AG08395 (cell line): ENCODE measurements around the gene ZBTB8OS.
"Not testable (repeated sequence)": the region's sequence is repeated elsewhere in the genome, so short reads cannot be mapped to it uniquely, and the experiment has no call there.

ENCODE experiments used
- DNase-seq: peaks from one replicate; pipeline ENCODE4 v3.0.0; 2012; ENCODE audit warnings: mixed read lengths, low spot score

The ZBTB8OS gene

GRCh38 chr1:32650752-32651460 is 556 bp upstream of the ZBTB8OS start, which contains the start of gene RBBP4:
Gene RBBP4 (plus strand): TSS chr1:32651208. CDS start chr1:32651307, 99 bp downstream.
- DNase-seq = peak; percentile 99

DNA sequence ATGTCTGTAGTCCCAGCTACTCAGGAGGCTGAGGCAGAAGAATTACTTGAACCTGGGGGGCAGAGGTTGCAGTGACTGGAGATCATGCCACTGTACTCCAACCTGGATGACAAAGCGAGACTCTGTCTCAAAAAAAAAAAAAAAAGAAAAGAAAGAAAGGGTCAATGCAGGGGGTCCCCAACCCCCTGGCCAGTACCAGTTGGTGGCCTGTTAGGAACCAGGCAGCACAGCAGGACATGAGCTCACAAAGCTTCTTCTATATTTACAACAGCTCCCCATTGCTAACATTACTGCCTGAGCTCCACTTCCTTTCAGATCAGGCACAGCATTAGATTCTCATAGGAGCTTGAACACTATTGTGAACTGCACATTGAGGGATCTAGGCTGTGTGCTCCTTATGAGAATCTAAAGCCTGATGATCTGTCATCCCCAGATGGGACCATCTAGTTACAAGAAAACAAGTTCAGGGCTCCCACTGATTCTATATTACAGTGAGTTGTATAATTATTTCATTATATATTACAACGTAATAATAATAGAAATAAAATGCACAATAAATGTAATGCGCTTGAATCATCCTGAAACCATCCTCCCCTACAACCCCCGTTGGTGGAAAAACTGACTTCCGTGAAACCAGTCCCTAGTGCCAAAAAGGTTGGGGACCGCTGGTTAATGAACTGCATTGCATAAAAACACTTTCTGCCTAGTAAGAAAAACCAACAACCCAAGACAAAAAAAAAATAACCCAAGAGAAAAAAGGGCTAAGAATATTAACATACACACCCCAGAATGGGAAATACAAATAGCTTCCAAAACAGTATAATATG is 2.8 kb downstream of the ZBTB8OS start:
- DNase-seq = no peak

DNA sequence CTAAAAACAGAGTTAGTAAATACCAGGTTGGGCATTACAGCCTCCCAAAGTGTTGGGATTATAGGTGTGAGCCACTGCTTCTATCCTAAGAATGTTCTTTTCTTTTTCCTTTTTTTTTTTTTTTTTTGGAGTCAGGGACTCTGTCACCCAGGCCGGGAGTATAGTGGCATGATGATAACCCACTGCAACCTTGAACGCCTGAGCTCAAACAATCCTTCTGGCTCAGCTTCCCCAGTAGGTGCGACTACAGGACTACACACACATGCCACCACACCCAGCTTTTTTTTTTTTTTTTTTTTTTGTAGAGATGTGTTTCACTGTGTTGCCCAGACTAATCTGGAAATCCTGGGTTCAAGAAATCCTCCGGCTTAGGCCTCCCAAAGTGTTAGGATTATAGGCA is 5.9 kb downstream of the ZBTB8OS start:
- no peak for DNase-seq

- DNase-seq = not testable (repeated sequence)
Measured at GRCh38 chr1:32642292-32642827, 8.0 kb downstream of the ZBTB8OS start.

- DNase-seq = peak; percentile 17
Measured at GRCh38 chr1:32639489-32640075, 10.8 kb downstream of the ZBTB8OS start.

- no peak for DNase-seq
Measured at GRCh38 chr1:32636914-32637645, 13.3 kb downstream of the ZBTB8OS start.

DNA sequence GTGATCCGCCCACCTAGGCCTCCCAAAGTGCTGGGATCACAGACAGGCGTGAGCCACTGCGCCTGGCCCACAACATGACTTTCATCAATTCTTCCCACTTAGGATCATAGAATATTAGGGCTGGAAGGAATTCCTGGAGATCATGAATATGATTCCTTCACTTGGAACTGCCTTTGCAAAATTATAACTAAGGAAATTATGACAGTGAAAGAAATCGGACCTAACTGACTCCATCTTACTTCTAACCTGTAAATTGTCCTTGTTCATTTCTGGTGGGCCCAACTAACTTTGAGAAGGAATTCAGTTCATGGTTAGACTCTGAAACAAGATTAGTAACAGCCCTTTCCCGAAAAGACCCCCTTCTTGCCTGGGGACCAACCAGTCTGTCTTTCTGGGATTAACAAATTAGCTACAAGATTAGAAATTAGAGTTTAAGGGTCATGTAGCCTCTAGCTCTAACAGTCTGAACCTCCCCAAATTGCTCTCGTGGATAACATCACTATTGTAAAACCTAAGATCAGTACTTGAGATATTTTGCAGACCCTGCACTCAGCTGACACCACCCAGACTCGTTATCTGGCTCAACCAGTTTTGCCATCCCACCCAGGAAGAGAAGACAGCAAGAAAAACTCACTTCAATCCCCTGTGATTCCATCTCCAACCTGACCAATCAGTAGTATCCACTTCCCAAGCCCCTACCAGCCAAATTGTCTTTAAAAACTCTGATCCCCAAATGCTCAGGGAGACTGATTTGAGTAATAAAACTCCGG is 14.7 kb downstream of the ZBTB8OS start:
- DNase-seq = no peak

- no peak for DNase-seq
Measured at GRCh38 chr1:32632829-32633228, 17.5 kb downstream of the ZBTB8OS start.

DNA sequence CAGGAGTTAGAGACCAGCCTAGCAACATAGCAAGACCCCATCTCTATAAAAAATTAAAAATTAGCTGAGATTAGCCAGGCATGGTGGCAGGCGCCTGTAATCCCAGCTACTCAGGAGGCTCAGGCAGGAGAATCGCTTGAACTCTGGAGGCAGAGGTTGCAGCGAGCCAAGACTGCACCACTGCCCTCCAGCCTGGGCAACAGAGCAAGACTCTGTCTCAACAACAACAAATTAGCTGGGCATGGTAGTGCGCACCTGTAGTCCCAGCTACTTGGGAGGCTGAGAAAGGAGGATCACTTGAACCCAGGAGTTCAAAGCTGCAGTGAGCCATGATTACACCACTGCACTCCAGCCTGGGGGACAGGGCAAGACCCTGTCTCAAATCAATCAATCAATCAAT is 20.2 kb downstream of the ZBTB8OS start:
- not testable (repeated sequence) for DNase-seq

DNA sequence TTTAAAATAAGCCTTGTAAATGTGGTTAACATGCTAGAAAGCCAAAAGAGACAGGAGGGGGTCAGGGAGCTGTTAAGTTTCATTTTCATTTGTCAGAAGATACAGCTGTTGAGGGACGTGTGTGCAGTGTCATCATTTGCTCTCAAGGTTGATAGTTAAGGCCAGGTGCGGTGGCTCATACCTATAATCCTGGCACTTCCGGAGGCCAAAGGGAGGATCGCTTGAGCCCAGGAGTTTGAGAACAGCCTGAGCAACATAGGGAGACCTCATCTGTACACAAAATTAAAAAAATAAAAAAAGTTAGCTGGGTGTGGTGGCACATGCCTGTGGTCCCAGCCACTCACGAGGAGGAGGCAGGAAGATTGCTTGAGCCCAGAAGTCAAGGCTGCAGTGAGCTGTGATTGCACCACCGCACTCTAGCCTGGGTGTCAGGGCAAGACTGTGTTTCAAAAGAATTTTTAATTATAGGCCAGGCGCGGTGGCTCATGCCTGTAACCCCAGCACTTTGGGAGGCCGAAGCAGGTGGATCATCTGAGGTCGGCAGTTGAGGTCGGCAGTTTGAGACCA is 22.7 kb downstream of the ZBTB8OS start:
- no peak for DNase-seq

DNA sequence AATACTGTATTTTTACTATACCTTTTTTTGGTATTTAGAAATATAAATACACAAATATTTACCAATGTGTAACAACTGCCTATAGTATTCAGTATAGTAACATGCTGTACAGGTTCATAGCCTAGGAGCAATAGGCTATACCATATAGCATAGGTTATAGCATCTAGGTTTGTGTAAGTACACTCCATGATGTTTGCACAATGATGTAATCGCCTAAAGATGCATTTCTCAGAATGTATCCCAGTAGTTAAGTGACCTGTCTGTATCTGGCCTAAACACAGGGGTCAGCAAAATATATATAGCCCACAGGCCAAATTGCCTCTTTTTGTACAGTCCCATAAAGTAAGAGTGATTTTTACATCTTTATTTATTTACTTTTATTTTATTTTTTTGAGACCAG is 24.2 kb downstream of the ZBTB8OS start:
- no peak for DNase-seq

GRCh38 chr1:32623775-32624174 is 26.6 kb downstream of the ZBTB8OS start:
- DNase-seq = no peak

- no peak for DNase-seq
Measured at GRCh38 chr1:32622806-32623681, 27.3 kb downstream of the ZBTB8OS start.

DNA sequence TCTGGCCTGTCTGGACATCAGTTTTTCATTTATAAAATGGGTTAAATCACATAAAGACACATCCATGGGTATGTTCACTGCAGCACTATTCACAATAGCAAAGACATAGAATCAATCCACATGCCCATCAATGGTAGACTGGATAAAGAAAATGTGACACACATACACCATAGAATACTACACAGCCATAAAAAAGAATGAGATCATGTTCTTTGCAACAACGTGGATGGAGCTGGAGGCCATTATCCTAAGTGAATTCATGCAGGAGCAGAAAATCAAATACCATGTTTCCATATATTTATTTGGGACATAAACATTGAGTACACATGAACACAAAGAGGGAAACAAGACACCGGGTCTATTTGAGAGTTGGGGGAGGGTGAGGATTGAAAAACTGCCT is 28.1 kb downstream of the ZBTB8OS start:
- no peak for DNase-seq

DNA sequence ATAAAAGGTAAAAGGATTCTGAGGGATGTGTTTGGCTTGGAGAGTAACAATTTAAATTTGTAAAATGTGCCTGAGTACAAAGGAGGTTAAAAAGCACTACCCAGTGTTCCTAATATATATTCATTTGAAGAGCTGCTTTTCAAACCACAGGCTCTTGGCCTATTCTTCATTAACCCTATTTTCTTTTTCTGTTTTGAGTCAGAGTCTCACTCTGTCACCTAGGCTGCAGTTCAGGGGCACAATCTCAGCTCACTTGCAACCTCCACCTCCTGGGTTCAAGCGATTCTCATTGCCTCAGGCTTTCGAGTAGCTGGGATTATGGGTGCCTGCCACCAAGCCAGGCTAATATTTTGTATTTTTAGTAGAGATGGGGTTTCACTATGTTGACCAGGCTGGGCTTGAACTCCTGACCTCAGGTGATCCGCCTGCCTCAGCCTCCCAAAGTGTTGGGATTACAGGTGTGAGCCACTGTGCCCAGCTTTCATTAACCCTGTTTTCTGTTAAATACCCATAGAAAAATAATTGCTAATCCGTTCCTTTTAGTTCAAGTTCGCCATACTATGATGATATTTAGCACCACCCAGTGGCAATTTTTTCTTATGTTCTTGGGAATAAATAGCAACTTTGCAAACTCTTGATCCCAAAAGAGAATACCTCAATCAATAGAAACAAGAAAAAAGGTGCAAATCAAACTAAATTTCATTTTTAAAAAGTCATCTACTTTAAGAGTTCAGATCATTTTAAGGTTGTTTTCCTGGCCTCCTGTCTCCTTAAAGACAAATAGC is 30.5 kb downstream of the ZBTB8OS start:
- DNase-seq = peak; percentile 12

GRCh38 chr1:32618673-32619221 is 31.6 kb downstream of the ZBTB8OS start:
- no peak for DNase-seq

GRCh38 chr1:32613472-32613871 is 36.9 kb downstream of the ZBTB8OS start:
- DNase-seq = no peak

GRCh38 chr1:32612189-32612881 is 38.0 kb downstream of the ZBTB8OS start:
- peak; percentile 95 for DNase-seq
